Tibial artery (tissue), 4 donors: ENCODE results near the gene ARMC3.
"Not testable (repeated sequence)": the region's sequence is repeated elsewhere in the genome, so short reads cannot be mapped to it uniquely, and the experiment has no call there.

Experiments
- DNase-seq, 2 donors: peaks; one replicate each; pipeline ENCODE4 v3.0.0-alpha.2; 2019
- H3K27ac ChIP-seq, 2 donors: fragments of 200-600 bp; sonication (generic) in 1 of 2; 1 replicate in 1 of 2; 2 replicates in 1 of 2; pipeline ENCODE4 v1.5.1; 2018 to 2019; ENCODE audit warnings: mild to moderate bottlenecking in 1 of 2
- H3K27me3 ChIP-seq, 2 donors: fragments of 200-600 bp; sonication (generic) in 1 of 2; one replicate each; pipeline versions ENCODE4 v1.5.1 to v1.6.0; 2016 to 2019
- H3K36me3 ChIP-seq, 3 donors: fragments of 200-600 bp; sonication (generic) in 2 of 3; one replicate each; pipeline ENCODE4 v1.5.1; 2016 to 2019; ENCODE audit warnings: mild to moderate bottlenecking in 2 of 3
- H3K4me1 ChIP-seq, 4 donors: fragments of 200-600 bp; sonication (generic) in 2 of 4; 1 replicate in 3 of 4; 2 replicates in 1 of 4; pipeline ENCODE4 v1.5.1; 2016 to 2019
- H3K4me3 ChIP-seq, 2 donors: fragments of 200-600 bp; sonication (generic) in 1 of 2; 1 replicate in 1 of 2; 2 replicates in 1 of 2; pipeline ENCODE4 v1.5.1; 2018 to 2019; ENCODE audit warnings: mild to moderate bottlenecking in 2 of 2
- H3K9me3 ChIP-seq, 3 donors: fragments of 200-600 bp; sonication (generic) in 1 of 3; one replicate each; pipeline ENCODE4 v1.5.1; 2016 to 2019
- intact Hi-C: fragments of 100-400 bp; cut with DNase I; formaldehyde crosslinking; loops from one replicate; pipeline ENCODE4 v1.15.0; 2023; ENCODE audit warnings: low total_unique reads
- TF ChIP-seq, protein P1 (sequence below), 2 experiments: fragments of 200-600 bp in 1 of 2; fragments of 450-650 bp in 1 of 2; IDR thresholded peaks; one replicate each; pipeline ENCODE4 v1.5.1; 2017 to 2019; ENCODE audit warnings: antibody characterized with exemption in 2 of 2, mild to moderate bottlenecking in 1 of 2, moderate library complexity in 1 of 2

ARMC3 gene

GRCh38 chr10:23065181-23065948, 137.5 kb downstream of the ARMC3 start:
- H3K4me3 ChIP-seq, result no peak overlapping the region
- peak; percentile 70 to 90 for DNase-seq
- peaks cover 0 to 17% (median 14%) of the 10 kb centered on the region in 4 donors for H3K4me1 ChIP-seq
- TF ChIP-seq, protein P1, sequence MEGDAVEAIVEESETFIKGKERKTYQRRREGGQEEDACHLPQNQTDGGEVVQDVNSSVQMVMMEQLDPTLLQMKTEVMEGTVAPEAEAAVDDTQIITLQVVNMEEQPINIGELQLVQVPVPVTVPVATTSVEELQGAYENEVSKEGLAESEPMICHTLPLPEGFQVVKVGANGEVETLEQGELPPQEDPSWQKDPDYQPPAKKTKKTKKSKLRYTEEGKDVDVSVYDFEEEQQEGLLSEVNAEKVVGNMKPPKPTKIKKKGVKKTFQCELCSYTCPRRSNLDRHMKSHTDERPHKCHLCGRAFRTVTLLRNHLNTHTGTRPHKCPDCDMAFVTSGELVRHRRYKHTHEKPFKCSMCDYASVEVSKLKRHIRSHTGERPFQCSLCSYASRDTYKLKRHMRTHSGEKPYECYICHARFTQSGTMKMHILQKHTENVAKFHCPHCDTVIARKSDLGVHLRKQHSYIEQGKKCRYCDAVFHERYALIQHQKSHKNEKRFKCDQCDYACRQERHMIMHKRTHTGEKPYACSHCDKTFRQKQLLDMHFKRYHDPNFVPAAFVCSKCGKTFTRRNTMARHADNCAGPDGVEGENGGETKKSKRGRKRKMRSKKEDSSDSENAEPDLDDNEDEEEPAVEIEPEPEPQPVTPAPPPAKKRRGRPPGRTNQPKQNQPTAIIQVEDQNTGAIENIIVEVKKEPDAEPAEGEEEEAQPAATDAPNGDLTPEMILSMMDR (IDR thresholded peaks at IDR 0.05), result peak in 1 of 2 experiments; percentile 10
- no peaks in the 10 kb centered on the region for H3K36me3 ChIP-seq
- no peaks in the 10 kb centered on the region for H3K9me3 ChIP-seq
- intact Hi-C loops, result loop anchor here (5.0 to 10.0 kb wide), 2 partner anchors 71 to 1073 kb away; no protein-coding TSS in a partner anchor
- H3K27ac ChIP-seq, result peak overlapping the region; percentile 17 to 51
- no peaks in the 10 kb centered on the region for H3K27me3 ChIP-seq

DNA sequence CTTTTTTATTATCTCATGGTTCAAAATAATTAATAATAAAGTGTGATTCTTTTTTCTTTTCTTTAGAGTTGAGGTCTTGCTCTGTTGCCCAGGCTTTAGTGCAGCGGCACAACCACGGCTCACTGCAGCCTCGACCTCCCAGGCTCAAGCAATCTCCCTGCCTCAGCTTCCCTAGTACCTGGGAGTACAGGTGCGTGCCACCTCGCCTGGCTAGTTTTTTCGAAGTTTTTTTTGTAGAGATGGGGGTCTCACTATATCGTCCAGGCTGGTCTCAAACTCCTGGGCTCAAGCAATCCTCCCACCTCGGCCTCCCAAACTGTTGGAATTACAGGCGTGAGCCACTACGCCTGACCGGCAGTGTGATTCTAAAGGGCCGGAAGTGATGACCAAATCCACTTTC, 139.5 kb downstream of the ARMC3 start:
- TF ChIP-seq, protein P1 (IDR thresholded peaks at IDR 0.05), result no peak
- H3K36me3 ChIP-seq, result no peaks in the 10 kb centered on the region
- peaks cover 0 to 17% (median 14%) of the 10 kb centered on the region in 4 donors for H3K4me1 ChIP-seq
- no peaks in the 10 kb centered on the region for H3K27me3 ChIP-seq
- no peak overlapping the region for H3K27ac ChIP-seq
- H3K4me3 ChIP-seq, result no peak overlapping the region
- no peaks in the 10 kb centered on the region for H3K9me3 ChIP-seq
- intact Hi-C loops, result loop anchor here (5.0 to 10.0 kb wide), 2 partner anchors 73 to 1075 kb away; no protein-coding TSS in a partner anchor
- no peak for DNase-seq

- DNase-seq, result peak; percentile 77 to 80
- Histone ChIP-seq H3K4me3 (no peak overlapping the region), H3K27ac (no peak overlapping the region), H3K36me3 (no peaks in the 10 kb centered on the region), H3K27me3 (no peaks in the 10 kb centered on the region), H3K4me1 (peaks cover 0 to 17% (median 14%) of the 10 kb centered on the region in 4 donors), H3K9me3 (no peaks in the 10 kb centered on the region)
- TF ChIP-seq, protein P1 (IDR thresholded peaks at IDR 0.05), result peak; percentile 64 to 86
- intact Hi-C loops, result loop anchor here (5.0 to 10.0 kb wide), 2 partner anchors 73 to 1076 kb away; no protein-coding TSS in a partner anchor
These were observed 140.3 kb downstream of the ARMC3 start for GRCh38 chr10:23067939-23068775.

GRCh38 chr10:23069019-23069815, 141.4 kb downstream of the ARMC3 start:
- no peaks in the 10 kb centered on the region for H3K9me3 ChIP-seq
- intact Hi-C loops, result loop anchor here (5.0 to 10.0 kb wide), 2 partner anchors 74 to 1077 kb away; no protein-coding TSS in a partner anchor
- no peak overlapping the region for H3K4me3 ChIP-seq
- DNase-seq, result no peak
- no peaks in the 10 kb centered on the region for H3K27me3 ChIP-seq
- peaks cover 0 to 17% (median 14%) of the 10 kb centered on the region in 4 donors for H3K4me1 ChIP-seq
- H3K27ac ChIP-seq, result no peak overlapping the region
- TF ChIP-seq, protein P1 (IDR thresholded peaks at IDR 0.05), result no peak
- H3K36me3 ChIP-seq, result no peaks in the 10 kb centered on the region

DNA sequence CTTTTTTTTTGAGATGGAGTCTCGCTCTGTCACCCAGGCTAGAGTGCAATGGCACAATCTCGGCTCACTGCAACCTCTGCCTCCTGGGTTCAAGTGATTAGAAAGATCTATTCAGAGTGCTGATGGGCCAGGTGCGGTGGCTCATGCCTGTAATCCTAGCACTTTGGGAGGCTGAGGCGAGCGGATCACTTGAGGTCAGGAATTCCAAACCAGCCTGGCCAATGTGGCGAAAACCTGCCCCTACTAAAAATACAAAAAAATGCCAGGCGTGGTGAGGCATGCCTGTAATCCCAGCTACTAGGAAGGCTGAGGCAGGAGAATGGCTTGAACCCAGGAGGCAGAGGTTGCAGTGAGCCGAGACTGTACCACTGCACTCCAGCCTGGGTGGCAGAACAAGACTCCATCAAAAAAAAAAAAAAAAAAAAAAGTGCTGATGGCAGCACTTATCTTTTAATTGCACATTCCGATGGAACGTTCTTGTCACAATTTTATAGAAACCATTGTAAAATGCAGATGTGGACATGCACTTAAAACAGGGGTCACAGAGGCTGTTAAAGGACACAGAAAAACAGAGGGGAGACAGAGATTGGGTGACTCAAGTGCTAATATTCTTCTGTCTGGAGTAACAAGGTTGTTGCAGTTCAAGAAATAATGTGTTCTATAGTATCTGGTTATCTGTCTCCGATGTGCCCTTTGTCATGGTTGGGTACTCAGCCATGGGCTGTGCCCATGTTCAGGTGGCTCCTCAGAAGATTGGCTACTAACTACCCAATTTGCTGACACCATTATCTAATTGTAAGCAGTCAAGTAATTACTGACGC, 142.4 kb downstream of the ARMC3 start:
- H3K4me3 ChIP-seq, intact Hi-C loops, H3K9me3 ChIP-seq, H3K36me3 ChIP-seq, H3K27ac ChIP-seq, H3K27me3 ChIP-seq, DNase-seq, H3K4me1 ChIP-seq: not testable (repeated sequence)
